Measurements from ENCODE around the gene PLD6.

Gene PLD6

DNA sequence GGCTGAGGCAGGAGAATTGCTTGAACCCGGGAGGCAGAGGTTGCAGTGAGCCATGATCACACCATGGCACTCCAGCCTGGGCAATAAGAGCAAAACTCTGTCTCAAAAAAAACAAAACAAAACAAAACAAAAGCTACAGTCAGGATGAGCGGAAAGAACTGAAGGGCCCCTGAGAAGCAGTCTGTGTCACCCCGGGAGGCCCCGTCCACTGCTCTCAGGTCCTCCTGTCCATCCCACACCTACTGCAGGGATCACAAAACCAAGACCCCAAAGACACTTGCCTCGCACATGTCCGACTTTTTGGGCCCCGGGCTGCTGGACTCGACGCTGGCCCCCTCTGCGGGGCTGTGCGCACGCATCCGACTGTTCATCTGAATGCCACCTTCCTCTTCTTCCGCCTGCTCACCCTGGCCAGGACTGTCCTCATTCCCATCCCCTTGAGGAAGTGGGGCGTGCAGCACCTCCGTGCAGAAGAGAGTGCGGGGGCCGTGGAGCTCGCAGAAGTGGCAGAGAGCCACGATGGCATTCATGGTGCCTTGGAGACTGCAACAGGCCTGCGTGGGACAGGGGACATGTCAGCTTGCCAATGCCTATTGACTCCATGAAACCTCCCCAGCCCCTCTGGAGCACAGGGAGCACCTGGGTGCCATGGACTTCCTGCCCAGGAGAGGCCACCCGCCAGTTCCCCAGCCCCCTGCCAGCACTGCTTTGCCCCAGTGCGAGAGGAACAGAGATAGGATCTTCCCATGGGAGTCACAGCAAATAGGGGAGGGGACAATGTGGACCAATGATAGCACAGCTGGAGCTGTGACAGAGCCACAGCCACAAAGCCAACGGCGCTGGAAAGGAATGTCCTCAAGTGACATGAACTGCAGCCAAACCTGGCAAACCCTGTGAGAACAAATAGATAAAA is 21.7 kb upstream of the PLD6 start:
- no peak for DNase-seq (ENCODE audit: low read depth in 1 of 2, low spot score in 1 of 2)

DNA sequence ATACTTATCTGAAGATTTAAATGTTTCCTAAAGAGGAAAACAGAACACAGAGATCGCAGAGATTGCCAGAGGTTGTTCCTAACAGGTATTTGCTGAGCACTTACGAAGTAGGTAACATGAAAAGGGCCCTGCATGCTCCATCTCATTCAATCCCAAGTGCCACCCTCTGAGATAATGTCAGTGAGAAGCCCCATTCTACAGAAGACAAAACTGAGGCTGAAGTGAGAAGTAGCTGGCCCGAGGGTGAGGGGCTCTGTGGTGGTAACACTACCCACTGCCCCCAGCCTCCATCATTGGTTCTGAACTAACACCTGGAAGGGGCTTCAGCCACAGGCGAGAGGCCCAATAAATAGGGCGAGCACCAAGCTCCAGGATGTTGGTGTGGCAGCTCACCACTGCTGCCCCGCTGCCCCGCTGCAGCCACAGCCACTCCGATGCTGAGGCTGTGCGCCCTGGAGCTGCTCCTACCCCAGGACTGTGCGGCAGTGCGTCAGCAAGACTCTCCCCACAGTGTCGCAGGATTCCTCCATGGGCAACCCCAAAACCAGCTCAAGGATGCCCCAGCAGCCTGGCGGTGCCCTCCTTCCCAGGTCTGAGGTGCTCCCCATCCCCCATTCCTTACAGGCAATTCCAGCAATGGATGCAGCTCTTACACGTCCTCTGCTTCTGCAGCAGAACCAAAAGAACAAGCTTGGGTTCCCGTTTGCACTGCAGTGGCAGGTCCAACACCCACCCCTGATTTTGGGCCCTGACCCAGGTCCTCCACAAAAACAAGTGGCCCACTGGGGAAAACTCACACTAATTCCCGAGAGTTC is 20.5 kb upstream of the PLD6 start:
- no peak for DNase-seq (ENCODE audit: low read depth in 1 of 2, low spot score in 1 of 2)

DNA sequence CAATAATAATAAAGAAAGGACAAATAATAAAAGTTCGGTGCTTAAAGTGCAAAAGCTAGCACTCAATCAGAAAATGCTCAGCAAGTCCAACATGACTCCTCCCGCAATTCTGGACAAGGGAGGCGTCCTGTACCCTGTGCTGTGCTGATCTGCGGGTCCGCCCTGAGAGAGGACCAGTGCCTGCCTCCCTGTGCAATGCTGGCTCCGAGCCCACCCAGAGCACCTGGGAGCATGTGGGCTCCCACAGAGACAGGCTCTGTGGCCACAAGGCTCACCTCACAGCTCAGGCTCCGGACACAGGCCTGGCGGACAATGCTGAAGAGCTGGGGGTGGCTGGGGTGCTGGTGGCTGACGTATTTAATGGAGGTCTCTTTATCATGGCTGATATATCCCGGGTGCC is 19.8 kb upstream of the PLD6 start:
- DNase-seq (ENCODE audit: low read depth in 1 of 2, low spot score in 1 of 2): no peak

DNA sequence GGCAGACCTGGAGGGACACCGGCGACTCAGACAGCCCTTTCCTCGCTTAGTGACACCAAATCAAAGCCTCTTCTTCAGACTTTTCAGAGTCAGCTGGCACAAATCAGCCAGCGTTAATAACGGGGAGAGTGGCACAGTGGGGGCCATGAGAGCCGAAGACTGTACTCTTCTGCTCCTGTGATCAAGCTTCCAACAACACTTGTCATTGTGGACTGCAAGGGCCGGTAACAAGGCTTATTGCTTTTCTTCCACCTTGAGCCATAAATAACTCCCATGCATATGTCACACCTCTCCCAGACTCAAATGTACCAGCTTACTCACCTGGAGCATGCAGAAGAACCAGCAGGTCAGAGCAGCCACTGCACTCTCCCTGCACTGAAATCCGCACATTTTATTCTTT is 18.0 kb upstream of the PLD6 start:
- no peak for DNase-seq (ENCODE audit: low read depth in 1 of 2, low spot score in 1 of 2)

DNA sequence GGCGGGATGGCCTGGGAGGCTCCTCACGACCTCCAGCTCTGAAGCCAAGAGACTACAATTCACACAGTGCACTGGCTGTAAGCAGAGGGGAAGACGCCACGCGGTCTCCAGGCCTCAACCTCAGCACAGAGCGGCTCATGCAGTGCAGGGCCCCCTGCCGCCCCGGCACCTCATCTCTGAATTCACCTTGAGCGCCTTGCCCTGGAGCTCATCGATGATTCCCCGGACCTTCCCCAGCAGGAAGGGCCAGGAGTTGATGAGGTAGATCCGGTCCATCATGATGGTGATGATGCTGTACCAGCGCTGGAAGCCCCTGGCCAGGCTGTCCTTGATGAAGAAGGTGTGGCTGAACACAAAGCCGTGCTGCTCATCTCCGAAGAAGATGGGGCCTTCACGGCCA is 17.6 kb upstream of the PLD6 start:
- DNase-seq (ENCODE audit: low read depth in 1 of 2, low spot score in 1 of 2): no peak

DNA sequence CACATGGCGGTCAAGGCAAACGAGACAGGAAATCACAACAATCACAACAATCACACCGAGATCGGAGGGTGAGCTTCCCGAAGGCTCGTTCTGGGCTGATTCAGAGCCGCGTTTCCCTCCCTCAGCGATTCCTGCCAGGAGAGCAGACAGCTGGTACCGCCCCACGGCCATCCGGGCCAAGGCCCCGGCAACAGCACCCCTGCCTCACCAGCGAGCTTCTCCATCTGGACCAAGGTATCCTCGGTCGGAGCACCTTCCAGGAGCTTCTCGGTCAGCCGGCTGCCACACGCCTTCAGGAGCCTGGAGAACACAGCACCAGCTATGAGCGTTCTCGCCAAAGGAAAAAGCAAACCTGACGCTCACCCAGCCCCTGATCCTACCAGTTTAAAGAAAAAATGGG is 15.2 kb upstream of the PLD6 start:
- DNase-seq (ENCODE audit: low read depth in 1 of 2, low spot score in 1 of 2): no peak

DNA sequence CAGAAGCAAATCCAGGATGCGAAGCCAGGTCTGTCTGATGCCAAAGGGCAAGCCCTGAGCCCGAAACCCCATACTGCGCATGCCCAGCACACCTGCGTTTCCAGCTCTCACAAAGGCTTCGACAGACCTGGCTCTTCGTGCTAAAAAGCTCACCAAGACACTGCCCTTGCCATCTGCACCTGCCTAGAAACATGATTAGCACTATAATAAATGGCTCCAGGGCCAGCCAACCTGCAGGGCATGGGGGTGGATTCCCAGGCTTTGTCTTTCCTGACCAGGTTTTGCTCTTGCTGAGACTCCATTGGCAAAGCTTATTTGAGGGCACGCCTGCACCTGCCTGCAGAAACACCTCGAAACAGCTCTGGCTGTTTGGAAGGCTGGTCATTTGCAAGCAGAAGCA is 14.4 kb upstream of the PLD6 start:
- no peak for DNase-seq (ENCODE audit: low read depth in 1 of 2, low spot score in 1 of 2)

DNA sequence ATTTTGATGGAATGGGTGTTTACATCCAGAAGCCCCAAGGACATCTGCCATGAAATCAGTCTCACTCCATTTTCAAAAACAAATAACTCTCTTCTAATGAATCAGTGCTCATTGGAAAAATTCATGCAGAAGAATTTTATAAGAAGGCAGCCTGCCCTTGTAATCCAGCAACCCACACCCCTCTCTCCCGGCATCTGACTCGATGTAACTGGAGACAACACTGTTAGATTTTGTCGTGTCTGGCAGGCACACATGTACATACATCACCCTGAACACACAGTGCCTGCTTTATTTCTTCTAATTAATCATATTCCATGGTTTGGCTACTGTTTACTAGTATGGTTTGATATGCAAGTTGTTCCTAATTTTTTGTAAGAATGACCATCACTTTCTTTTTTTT is 11.9 kb upstream of the PLD6 start:
- no peak for DNase-seq (ENCODE audit: low read depth in 1 of 2, low spot score in 1 of 2)

DNA sequence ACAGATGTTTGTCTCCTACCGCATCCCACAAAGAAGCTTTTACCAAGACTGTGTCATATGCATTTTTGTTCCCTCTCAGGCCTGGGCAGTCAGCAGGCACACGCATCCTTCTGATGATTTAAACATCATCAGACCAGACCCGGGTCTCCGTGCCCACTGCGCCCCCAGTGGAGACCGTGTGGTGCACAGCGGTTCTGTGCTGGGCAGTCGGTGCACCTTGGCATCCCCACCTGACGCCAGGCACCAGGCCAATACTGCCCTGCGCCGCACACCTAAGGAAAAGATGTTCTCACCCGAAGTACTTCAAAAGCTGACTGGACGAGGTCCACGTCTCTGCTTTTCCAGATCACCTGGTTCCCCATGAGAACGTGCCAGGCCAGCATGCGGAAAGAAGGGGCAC is 10.6 kb upstream of the PLD6 start:
- no peak for DNase-seq (ENCODE audit: low read depth in 1 of 2, low spot score in 1 of 2)

DNA sequence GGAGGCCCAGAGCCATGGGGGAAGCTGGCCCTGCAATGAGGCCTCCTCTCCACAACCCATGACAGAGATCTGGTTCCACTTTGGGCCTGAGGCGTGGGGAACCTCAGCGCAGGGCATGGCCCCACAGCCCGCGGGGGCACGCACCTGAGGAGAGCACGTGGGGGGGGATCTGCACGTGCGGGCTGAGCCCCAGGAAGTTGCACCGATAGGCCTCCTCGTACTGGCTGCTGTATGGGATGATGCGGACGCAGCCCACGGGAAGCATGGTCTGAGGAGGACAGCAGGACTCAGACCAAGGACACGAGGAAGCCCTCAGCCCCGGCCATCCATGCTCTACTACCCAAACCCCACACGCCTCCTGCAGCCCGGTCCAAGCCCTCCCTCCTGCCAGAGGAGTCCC is 10.1 kb upstream of the PLD6 start:
- DNase-seq (ENCODE audit: low read depth in 1 of 2, low spot score in 1 of 2): no peak

DNA sequence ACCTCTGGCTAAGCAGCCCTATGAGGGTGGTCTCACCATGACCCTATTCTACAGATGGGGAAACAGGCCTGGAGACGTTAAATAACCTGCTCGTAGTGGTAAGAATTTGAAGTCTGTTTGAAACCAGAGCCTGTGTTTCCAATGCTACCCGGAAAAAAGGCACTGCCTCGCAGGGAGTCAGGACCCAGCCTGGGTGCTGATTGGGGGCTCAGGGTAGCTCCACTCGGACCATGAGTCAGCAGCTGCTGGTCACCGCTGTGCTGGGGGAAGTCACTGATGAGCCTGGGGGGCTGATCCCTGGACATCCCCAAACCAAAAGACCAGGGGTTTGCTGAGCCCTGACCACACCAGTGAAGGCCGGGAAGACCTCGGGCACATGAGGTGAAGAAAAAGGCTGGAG is 9.4 kb upstream of the PLD6 start:
- no peak for DNase-seq (ENCODE audit: low read depth in 1 of 2, low spot score in 1 of 2)

DNA sequence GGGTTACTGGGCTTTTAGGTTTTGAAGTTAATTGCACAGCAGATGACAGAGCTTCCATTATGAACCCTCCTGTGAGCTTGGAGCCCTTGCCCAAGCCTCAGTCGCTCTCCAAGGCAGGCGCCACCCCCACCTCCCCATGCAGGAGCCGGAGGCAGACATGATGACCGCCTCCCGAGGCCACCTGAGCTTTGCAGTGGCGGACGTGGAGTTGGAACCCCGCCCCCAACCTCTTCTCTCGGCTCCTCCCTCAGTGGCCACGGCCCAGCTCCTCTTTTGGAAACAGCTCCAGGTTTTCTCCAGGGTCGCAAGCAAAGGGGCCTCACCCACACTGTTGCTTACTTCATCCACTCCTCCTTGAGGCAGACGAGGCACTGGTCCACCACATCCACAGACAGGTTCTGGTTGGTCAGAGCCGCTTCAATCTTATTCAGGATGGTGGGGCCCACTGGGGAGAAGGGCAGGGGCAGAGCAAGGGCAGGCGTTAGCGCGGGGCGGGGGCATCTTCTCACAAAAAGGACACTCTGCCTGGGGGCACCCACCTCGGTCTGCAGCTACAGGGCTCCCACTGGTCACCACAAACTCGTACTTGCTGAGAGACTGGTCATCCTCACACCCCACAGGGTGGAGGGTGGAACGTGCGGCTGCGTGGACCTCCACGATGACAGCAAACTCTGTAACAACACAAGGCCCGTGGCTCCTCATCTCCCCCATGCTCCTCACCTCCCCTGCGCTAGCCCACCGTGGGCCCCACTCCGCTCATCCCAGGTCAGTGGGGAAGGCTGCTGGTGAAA is 8.7 kb upstream of the PLD6 start:
- DNase-seq (ENCODE audit: low read depth in 1 of 2, low spot score in 1 of 2): no peak

DNA sequence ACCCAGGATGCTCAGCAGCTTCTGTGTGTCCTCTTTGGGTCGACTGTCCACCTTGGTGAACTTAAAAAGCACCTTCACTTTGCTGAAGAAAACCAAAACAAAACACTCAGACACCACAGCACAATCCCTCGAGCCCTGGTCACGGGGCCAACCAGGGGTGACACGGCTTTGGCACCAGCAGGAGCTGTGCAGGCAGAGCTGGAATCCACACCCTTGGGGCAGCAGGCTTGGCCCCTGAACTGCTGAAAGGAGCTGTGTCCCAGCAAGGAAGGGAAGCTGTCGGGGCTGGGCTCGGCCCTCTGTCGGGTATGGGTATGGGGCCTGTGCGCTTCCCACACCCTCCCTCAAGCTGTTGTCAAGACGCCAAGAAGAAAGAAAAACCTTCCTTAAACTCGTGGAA is 7.6 kb upstream of the PLD6 start:
- no peak for DNase-seq (ENCODE audit: low read depth in 1 of 2, low spot score in 1 of 2)

DNA sequence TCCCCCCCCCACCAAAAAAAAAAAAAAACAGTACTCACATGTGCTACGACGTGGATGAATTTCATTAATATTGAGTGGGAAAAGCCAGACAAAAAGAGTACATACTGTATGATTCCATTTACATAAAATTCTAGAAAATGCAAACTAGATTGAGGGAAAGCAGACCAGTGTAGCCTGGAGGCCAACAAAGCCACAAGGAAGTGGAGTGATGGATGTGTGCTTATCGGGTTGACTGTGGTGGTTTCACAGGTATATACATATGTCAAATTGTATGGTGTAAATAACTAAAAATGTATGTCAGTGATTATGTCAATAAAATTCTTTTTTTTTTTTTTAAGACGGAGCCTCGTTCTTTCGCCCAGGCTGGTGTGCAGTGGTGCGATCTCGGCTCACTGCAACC is 1.9 kb upstream of the PLD6 start:
- no peak for DNase-seq (ENCODE audit: low read depth in 1 of 2, low spot score in 1 of 2)

DNA sequence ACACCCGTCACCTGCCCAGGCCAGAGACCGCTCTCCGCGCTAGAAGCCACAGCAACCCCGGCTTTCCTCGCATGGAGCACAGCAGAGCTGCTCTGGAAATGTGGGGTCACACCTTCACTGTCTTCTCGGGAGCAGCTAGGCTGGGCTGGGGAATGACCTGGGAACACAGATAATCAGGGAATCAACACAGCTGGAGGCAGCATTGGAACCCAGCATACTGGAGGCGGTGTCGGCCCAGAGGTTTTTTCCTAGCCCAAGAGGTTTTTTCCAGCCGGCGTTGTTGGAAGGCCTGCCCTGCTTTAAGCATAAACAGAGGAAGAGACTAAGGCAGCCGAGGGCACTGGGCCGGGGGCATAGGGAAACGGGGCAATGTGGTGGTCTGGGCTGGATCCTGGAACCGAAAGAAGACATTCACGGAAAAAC is 791 bp upstream of the PLD6 start:
- no peak for DNase-seq (ENCODE audit: low read depth in 1 of 2, low spot score in 1 of 2)

DNA sequence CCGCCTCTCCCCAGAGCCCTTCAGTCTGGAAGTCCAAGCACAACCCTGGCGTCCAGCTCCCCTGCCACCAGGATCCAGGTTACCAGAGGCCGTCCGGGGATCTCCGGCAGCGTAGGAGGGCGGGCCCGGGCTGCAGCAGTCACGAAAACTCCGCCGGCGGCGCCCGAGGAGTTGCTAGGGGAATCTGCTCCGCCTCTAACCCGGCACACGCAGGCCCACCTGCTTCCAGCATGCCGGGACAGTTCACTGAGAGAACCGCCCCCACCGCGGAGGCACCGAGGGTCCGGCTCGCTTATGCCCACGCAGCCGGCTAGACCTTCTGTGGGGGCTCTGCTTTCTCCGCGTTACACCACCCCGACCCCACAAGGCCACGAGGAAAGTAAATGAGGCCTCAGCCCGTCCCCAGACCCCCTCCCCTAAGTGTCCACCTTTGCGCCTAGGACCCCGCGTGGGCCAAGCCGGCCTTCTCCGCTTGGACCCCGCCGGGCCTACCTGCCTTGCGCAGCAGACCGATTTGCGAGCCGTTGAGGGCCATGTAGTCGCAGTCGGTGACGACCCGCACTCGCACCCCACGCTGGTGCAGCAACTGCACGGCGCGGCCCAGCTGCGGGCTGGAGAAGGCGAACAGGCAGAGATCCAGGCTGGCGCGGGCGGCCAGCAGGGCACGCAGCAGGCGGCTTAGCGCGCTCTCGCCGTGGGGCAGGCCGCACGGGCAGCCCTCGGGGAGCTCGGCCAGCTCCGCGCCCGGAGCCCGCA is 587 bp downstream of the PLD6 start:
- DNase-seq (ENCODE audit: low read depth in 1 of 2, low spot score in 1 of 2): peak; percentile 33 to 38

DNA sequence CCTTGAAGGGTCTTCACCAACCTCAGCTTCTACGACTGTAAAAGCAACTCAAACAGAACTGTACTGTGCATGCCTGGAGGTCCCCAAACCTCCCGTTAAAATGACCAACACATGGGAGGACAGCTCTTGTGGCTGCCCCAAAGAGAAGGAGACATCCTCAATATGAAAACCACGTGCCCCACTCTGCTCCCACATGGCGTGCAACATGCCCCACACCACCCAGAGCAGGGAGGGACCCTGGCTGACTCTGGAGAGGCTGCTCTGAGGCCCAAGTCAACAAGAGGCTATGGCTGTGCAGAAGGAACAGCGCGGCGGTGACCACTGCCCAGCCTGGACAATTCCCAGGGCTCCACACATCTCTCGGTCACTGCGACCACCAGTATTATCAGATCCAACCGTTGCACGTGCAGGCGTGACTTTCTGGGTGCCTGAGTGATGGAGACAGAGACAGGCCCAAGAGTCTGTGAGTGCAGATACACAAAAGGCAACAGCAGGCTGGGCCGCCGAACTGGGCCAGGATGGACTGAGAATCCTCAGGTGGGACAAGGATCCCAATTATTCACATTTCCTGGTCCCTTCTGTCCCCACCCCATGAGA is 1.4 kb downstream of the PLD6 start:
- no peak for DNase-seq (ENCODE audit: low read depth in 1 of 2, low spot score in 1 of 2)

DNA sequence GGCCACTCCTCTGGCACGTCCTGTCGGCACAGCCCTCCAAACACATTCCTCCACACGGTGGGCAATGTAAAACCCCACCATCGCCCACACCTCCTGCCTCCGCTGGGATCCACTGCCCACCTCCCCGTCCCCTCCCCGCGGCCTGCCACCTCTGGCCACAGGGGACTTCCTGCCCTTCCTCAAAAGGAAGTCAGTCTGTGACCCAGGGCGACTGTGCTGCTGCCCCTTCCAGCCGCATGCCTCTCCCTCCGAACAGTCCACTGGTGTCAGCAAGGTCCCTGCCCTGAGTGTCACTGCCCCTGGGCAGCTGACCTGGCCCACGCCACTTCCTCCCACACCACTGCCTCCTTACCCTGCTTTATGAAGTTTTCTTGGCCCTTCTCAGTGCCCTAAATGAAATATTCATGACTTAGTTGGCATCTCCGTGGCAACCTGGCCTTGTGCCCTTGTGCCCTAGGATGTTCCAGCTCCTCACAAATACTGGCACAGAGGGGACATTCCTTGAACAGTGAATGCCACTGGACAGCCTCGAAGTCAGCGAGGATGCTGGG is 2.0 kb downstream of the PLD6 start:
- DNase-seq (ENCODE audit: low read depth in 1 of 2, low spot score in 1 of 2): no peak

DNA sequence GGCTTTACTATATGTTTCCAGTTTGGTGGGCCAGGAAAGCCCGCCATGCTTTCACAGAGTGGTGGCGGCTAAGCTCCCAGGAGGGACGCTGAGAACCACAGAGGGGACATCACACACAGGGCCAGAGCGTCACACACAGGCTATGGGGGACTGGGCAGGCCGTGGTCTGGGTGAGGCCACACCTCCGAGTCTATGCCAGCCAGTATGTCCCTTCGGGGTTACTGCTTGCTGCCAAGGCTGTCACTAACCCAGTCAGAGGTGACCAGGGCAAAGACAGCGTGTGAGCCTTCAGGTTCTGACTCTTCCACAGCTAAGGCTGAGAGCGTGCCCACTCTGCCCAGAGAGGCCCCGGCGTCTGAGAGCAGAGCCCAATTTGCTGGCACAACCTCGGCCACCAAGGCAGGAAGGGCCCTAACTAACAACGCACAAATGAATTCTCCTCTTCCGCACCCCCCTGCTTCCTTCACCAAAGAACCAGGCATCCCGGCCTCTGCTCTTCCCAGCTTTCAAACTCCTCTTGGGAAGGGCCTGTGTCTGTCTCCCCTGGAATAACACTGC is 2.9 kb downstream of the PLD6 start:
- no peak for DNase-seq (ENCODE audit: low read depth in 1 of 2, low spot score in 1 of 2)

DNA sequence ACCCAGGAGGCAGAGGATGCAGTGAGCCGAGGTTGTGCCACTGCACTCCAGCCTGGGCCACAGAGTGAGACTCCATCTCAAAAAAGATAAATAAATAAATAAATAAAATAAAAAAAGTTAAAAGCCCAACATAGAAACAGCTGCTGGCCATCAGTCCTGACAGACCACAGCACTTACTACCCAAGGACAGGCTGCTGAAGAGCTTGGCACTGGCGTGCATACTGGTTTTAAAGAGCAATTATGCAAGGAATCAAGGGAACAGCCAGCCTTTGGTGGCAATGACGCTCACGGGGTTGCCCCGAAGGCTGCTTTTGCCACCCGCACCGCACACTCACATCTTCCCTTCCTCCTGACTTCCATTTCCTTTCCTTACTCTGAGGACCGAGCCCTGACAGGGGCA is 4.2 kb downstream of the PLD6 start:
- no peak for DNase-seq (ENCODE audit: low read depth in 1 of 2, low spot score in 1 of 2)

All from activated CD4-positive, alpha-beta T cell treated with anti-CD3 and anti-CD28 coated beads, Interleukin-2, amount 50 U/mL, for 24 hours (primary cell).